Thoracic aorta (tissue), 2 donors: ENCODE measurements around the gene PPP1R14D. TPM values are rescaled to one million over a fixed set of nuclear protein-coding genes. Genes with fewer than 3 reads are reported as not detected.
A peak's percentile ranks its signal among the peaks of the same experiment; 100 is the strongest.

Experiments used
- ATAC-seq: fragments of 150-250 bp; one replicate; pipeline ENCODE4 v1.8.0; 2017; ENCODE audit warnings: low read depth; ENCODE audit not compliant: insufficient number of reproducible peaks, low FRiP score
- DNase-seq: peaks from one replicate; pipeline ENCODE4 v3.0.0-alpha.2; 2020; ENCODE audit warnings: low spot score
- H3K27ac ChIP-seq, 2 donors: fragments of 200-600 bp; sonication (generic); 1 replicate in 1 of 2; 2 replicates in 1 of 2; pipeline ENCODE4 v1.5.1; 2016; ENCODE audit warnings: mild to moderate bottlenecking in 2 of 2, moderate library complexity in 2 of 2
- H3K27me3 ChIP-seq: fragments of 200-600 bp; sonication (generic); replicated peaks from 2 replicates; pipeline ENCODE4 v1.6.0; 2016; ENCODE audit warnings: mild to moderate bottlenecking; ENCODE audit not compliant: insufficient read depth
- H3K36me3 ChIP-seq: fragments of 200-600 bp; sonication (generic); one replicate; pipeline ENCODE4 v1.5.1; 2016
- H3K4me1 ChIP-seq, 2 donors: fragments of 200-600 bp; sonication (generic); 1 replicate in 1 of 2; 2 replicates in 1 of 2; pipeline versions ENCODE4 v1.5.1 to v1.6.0; 2016; ENCODE audit warnings: low read depth in 2 of 2, mild to moderate bottlenecking in 1 of 2; ENCODE audit not compliant: control insufficient read depth in 1 of 2
- H3K4me3 ChIP-seq: fragments of 200-600 bp; sonication (generic); 2 replicates; pipeline ENCODE4 v1.5.1; 2016; ENCODE audit warnings: mild to moderate bottlenecking
- H3K9me3 ChIP-seq: fragments of 200-600 bp; sonication (generic); 2 replicates; pipeline ENCODE4 v1.5.1; 2016
- total RNA-seq, 2 donors: library from RNA; depleted of rRNA; stranded (reverse); fragments of >200 nt; gene quantifications; one replicate each; pipeline versions ENCODE4 v1.1.0 to v1.2.3, GENCODE V29; 2016
- TF ChIP-seq, protein P1 (sequence below): fragments of 200-600 bp; sonication (generic); IDR thresholded peaks from one replicate; pipeline ENCODE4 v1.5.1; 2019; ENCODE audit warnings: antibody characterized with exemption

The PPP1R14D gene
- total RNA-seq, 2 donors from 2014 or later = not detected

- peaks cover 19 to 25% of the 10 kb centered on the region in 2 donors for H3K4me1 ChIP-seq
- no peak for ATAC-seq
- peaks cover 22% of the 10 kb centered on the region for H3K36me3 ChIP-seq
- DNase-seq = no peak
- TF ChIP-seq, protein P1, sequence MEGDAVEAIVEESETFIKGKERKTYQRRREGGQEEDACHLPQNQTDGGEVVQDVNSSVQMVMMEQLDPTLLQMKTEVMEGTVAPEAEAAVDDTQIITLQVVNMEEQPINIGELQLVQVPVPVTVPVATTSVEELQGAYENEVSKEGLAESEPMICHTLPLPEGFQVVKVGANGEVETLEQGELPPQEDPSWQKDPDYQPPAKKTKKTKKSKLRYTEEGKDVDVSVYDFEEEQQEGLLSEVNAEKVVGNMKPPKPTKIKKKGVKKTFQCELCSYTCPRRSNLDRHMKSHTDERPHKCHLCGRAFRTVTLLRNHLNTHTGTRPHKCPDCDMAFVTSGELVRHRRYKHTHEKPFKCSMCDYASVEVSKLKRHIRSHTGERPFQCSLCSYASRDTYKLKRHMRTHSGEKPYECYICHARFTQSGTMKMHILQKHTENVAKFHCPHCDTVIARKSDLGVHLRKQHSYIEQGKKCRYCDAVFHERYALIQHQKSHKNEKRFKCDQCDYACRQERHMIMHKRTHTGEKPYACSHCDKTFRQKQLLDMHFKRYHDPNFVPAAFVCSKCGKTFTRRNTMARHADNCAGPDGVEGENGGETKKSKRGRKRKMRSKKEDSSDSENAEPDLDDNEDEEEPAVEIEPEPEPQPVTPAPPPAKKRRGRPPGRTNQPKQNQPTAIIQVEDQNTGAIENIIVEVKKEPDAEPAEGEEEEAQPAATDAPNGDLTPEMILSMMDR = no peak
- H3K4me3 ChIP-seq = no peak within 1 kb of the TSS
- no peaks in the 10 kb centered on the region for H3K9me3 ChIP-seq
- H3K27ac ChIP-seq = no peak within 1 kb of the TSS
- H3K27me3 ChIP-seq = no peaks in the 10 kb centered on the region
Measured at GRCh38 chr15:40769274-40770146, 59.0 kb downstream of the PPP1R14D start, which contains the start of gene C15orf62. TSS of gene C15orf62 (plus strand) at chr15:40769980. CDS start at chr15:40770496, 516 bp downstream.

DNA sequence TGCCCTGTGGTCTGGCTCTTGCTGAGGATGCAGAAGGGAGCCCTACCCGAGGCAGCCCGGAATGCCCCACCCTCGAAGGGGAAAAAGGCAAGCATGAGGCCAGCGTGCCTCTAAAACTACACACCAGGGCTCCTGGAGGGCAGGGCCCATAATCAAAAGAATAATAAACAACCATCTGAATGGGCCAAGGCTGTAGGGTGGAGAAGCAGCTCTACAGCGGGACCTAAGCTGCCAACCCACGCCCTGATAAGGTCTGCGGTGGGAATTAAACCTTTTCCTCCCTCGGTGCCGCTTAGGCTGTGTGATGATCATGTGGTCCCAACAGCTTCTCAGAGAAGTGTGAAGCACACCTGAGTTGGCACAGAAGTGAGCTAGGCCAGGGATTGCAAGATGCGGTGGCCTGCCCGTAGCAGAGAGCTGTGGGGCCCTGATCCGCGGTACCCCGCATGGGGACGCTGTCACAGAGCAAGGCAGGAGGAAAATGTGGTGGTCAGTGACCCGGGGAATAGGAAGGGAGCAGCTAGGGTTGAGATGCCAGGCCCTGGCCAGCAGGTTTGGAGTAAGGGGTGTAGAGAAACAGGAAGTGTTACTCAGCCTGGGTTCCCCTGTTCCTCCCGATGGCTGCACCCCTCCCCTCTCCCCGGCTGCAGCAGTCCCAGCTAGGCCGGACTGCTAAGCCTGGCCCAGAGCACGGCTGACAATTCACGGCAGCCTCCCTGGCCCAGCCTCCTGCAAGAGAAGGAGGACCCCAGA is 59.8 kb downstream of the PPP1R14D start:
- H3K4me1 ChIP-seq = peaks cover 19 to 28% of the 10 kb centered on the region in 2 donors
- H3K27ac ChIP-seq = no peak overlapping the region
- ATAC-seq = no peak
- H3K9me3 ChIP-seq = no peaks in the 10 kb centered on the region
- TF ChIP-seq, protein P1 = no peak
- DNase-seq = no peak
- H3K27me3 ChIP-seq = no peaks in the 10 kb centered on the region
- H3K36me3 ChIP-seq = peaks cover 14% of the 10 kb centered on the region
- H3K4me3 ChIP-seq = no peak overlapping the region

DNA sequence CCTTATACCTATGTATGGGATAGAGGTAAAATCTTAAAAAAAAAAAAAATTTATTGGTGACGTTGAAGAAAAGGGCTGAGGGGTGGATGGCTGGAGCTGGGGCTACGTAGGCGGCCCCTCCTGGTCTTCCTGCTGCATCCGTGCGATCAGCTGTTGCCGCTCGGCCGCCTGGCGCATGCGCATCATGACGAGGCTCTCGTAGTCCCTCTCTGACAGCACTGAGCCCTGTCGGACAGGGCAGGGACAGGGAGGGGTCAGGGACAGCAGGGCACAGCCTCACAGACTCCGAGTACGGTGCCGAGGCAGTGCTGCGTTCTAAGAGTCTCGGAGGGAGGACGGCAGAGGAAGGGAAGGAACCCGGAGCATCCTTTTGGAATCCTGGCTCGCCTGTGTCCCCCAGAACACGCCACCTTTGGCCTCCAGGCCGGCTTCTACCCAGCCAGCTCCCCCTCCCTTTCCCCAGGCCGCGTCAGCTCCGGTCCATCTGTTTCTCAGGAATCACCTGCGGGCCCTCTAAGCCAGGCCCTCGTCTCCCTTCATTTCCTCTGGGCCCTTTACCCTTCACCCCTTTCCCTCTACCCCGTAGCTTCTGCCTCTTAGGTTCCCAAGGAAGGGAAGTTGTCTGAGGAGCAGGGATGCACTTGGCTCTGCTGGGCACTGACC is 60.5 kb downstream of the PPP1R14D start:
- H3K4me1 ChIP-seq = peaks cover 19 to 35% of the 10 kb centered on the region in 2 donors
- no peaks in the 10 kb centered on the region for H3K27me3 ChIP-seq
- no peak overlapping the region for H3K4me3 ChIP-seq
- no peak overlapping the region for H3K27ac ChIP-seq
- ATAC-seq (no peak), DNase-seq (no peak)
- TF ChIP-seq, protein P1 = no peak
- H3K9me3 ChIP-seq = no peaks in the 10 kb centered on the region
- peaks cover 7% of the 10 kb centered on the region for H3K36me3 ChIP-seq

DNA sequence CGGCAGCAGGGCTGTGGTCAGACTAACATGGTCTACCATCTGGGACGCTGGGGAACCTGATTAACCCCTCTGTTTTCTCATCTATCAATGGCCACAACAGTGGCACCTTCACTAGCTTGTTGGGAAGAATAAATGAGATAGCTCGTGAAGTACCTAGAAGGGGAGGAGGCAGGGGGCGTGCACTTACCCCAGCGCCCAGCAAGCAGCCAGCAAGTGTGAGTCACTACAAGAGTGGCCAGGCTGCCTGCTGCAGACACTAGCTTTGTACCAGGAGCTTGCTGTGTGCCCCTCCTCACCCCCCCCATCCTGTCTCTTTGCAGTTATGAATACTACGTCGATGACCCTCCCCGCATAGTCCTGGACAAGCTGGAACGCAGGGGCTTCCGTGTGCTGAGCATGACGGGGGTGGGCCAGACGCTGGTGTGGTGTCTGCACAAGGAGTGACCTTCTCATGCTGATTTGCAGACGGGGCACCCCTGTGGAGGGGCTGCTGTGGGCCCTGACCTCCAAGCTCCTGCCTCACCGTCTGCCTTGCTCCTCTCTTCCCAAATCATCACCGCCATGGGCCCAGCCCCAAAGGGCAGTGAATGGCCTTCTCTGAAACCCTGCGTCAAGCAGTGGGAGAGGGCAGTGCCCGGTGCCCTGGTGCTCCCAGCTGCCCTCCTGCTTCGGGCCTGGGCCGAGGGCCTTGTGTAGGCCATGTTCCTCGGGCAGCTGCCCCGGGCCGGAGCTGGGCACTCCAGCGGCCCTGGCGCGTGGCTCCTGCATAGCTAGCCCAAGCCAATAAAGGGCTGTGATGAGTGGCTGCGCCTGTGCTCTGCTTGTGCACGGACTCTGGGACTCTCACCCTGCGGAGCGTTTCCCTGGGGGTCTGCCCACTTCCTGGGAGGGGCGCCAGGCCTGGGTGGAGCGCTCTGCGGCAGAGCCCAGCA is 61.3 kb downstream of the PPP1R14D start:
- Histone ChIP-seq H3K36me3 (peaks cover 6% of the 10 kb centered on the region), H3K9me3 (no peaks in the 10 kb centered on the region), H3K27me3 (no peaks in the 10 kb centered on the region), H3K4me3 (no peak overlapping the region), H3K4me1 (peaks cover 19 to 39% of the 10 kb centered on the region in 2 donors), H3K27ac (peak overlapping the region in 1 of 2 donors; percentile 88)
- DNase-seq (no peak), ATAC-seq (no peak)
- TF ChIP-seq, protein P1 = no peak
